HG02981 (cell line): ENCODE data around the gene DDX3X.
"Not testable (repeated sequence)": the region's sequence is repeated elsewhere in the genome, so short reads cannot be mapped to it uniquely, and the experiment has no call there.

ENCODE experiments used
- ATAC-seq: cut with Tn5 transposase; IDR thresholded peaks from one replicate; pipeline ENCODE4 v1.9.1; 2021; ENCODE audit warnings: mild to moderate bottlenecking, moderate library complexity; ENCODE audit not compliant: unreplicated experiment

The DDX3X gene

GRCh38 chrX:41369152-41369551, 35.2 kb downstream of the DDX3X start:
- no peak for ATAC-seq

- ATAC-seq, result not testable (repeated sequence)
Measured at GRCh38 chrX:41371575-41371974, 37.6 kb downstream of the DDX3X start.

GRCh38 chrX:41373989-41374606, 40.1 kb downstream of the DDX3X start:
- no peak for ATAC-seq

GRCh38 chrX:41377624-41378023, 43.7 kb downstream of the DDX3X start:
- no peak for ATAC-seq

GRCh38 chrX:41381685-41382084, 47.7 kb downstream of the DDX3X start:
- ATAC-seq, result no peak

GRCh38 chrX:41382714-41383645, 49.0 kb downstream of the DDX3X start:
- no peak for ATAC-seq

GRCh38 chrX:41384051-41384705, 50.2 kb downstream of the DDX3X start:
- ATAC-seq, result no peak

- no peak for ATAC-seq
Measured at GRCh38 chrX:41386222-41386990, 52.4 kb downstream of the DDX3X start.

GRCh38 chrX:41388543-41388942, 54.6 kb downstream of the DDX3X start:
- ATAC-seq, result no peak

- no peak for ATAC-seq
Measured at GRCh38 chrX:41389311-41389888, 55.4 kb downstream of the DDX3X start.

GRCh38 chrX:41390576-41390975, 56.6 kb downstream of the DDX3X start:
- ATAC-seq, result not testable (repeated sequence)

- ATAC-seq, result no peak
Measured at GRCh38 chrX:41391606-41392005, 57.6 kb downstream of the DDX3X start.

GRCh38 chrX:41394293-41394692, 60.3 kb downstream of the DDX3X start:
- no peak for ATAC-seq

GRCh38 chrX:41397219-41397618, 63.3 kb downstream of the DDX3X start:
- no peak for ATAC-seq

- ATAC-seq, result no peak
Measured at GRCh38 chrX:41397768-41398167, 63.8 kb downstream of the DDX3X start.

- ATAC-seq, result not testable (repeated sequence)
Measured at GRCh38 chrX:41402556-41402955, 68.6 kb downstream of the DDX3X start.

- no peak for ATAC-seq
Measured at GRCh38 chrX:41405551-41405950, 71.6 kb downstream of the DDX3X start.

- no peak for ATAC-seq
Measured at GRCh38 chrX:41406201-41406600, 72.2 kb downstream of the DDX3X start.

GRCh38 chrX:41407816-41408215, 73.9 kb downstream of the DDX3X start:
- ATAC-seq, result no peak

GRCh38 chrX:41408576-41408975, 74.6 kb downstream of the DDX3X start:
- no peak for ATAC-seq

- ATAC-seq, result no peak
Measured at GRCh38 chrX:41409006-41409405, 75.0 kb downstream of the DDX3X start.
